Left ventricle myocardium superior (tissue), 1 donor: ENCODE results near the gene ASCC1. TPM values are rescaled to one million over a fixed set of nuclear protein-coding genes. Genes with fewer than 3 reads are reported as not detected.
"Not testable (repeated sequence)": the region's sequence is repeated elsewhere in the genome, so short reads cannot be mapped to it uniquely, and the experiment has no call there.

ENCODE experiments used
- ATAC-seq: fragments of 200-7000 bp; cut with Tn5 transposase; one replicate; pipeline ENCODE4 v1.9.1; 2020; ENCODE audit warnings: mild to moderate bottlenecking, moderate library complexity
- DNase-seq: peaks from one replicate; pipeline ENCODE4 v3.0.0-alpha.2; 2020
- intact Hi-C: fragments of 100-400 bp; cut with micrococcal nuclease; formaldehyde crosslinking; loops from one replicate; pipeline ENCODE4 v1.11.0; 2022
- total RNA-seq: library from RNA; stranded (reverse); fragmentation: NEBNext Ultra II Directional; extraction: Animal tissue kit (Norgen Biotek cat#: 25700); gene quantifications from one replicate; pipeline ENCODE4 v1.2.1, GENCODE V29; 2021
- donor health status: DM: no; HTN: yes; CAD: no; lungs with severe emphysema.

ASCC1 gene
- total RNA-seq, 1 donor from 2014 or later = 34.7 TPM

DNA sequence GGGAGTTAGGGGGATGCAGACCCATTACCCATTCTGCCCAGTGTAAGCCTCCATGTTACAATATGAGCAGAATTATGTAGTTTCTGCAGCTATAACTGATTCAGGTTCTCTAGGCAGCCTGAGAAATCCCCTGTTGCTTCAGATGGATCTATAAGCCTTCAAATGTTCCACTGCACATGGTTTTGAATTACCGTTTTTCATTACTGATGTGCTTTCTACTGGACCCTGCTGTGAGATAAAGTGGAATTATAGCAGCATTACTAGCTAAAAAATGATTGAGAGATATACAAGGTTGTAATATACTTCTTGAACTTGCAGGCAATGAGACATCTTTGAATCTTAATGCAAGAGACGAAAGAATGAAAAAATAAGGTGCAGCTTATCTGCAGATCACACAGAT lies 38.6 kb downstream of the ASCC1 start:
- intact Hi-C loops = no loop called here
- ATAC-seq = no peak

DNA sequence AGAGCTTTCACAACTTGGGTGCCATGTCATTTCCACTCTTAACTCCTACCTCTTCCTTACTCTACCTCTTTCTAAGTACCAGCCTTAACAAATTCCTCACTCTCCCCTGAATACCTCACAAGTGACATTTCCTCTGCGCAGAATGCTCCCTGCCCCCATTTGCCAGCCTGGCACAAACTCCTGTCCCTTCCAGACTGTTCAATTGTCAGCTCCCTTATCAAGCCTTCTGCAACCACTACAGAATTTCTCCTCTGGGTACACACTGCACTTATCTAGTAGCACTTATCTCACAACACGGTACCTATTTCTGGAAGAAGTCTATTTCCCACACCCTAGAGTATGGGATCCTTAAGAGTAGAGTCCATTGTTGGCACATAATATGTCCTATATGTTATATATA lies 39.4 kb downstream of the ASCC1 start:
- intact Hi-C loops = no loop called here
- peak; percentile 93 for ATAC-seq
- peak; percentile 61 for DNase-seq

More for the DNA sequence above, 38.6 kb downstream of the ASCC1 start:
- DNase-seq = no peak

DNA sequence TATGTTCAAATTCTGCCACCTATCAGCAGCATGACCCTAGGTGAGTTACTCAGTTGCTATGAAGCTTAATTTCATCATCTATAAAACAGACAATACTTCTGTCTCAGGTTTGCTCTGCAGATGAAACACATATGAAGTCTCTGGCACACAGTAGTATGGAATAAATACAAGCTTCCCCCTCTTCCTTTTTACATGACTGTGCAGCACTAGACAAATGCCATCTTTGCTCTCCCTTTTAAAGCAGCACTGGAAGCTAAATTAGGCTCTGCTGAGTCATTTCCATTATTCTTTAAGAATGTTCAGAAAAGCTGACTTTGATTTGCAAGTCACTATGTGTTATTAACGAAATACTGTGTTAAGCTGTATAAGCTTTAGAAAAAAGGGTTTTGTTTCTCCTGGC lies 40.9 kb downstream of the ASCC1 start:
- DNase-seq (no peak), ATAC-seq (no peak)
- intact Hi-C loops = no loop called here

DNA sequence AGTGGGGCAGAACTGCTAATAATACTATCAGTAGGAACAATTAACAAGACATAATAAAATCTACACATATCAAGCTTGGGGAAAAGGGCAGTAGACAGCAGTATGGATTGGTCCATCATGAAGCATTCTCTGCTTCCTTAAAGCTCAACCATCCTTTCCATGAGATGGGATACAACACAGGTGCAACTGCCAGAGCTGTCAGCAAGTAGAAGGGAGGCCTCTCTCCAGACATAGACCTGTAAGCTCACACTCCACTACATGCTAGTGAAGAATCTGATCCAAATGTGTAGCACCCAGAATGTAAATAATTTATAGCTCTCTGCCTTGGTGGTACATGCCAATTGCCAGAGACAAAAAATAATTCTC lies 41.8 kb downstream of the ASCC1 start:
- intact Hi-C loops = no loop called here
- DNase-seq (no peak), ATAC-seq (no peak)

DNA sequence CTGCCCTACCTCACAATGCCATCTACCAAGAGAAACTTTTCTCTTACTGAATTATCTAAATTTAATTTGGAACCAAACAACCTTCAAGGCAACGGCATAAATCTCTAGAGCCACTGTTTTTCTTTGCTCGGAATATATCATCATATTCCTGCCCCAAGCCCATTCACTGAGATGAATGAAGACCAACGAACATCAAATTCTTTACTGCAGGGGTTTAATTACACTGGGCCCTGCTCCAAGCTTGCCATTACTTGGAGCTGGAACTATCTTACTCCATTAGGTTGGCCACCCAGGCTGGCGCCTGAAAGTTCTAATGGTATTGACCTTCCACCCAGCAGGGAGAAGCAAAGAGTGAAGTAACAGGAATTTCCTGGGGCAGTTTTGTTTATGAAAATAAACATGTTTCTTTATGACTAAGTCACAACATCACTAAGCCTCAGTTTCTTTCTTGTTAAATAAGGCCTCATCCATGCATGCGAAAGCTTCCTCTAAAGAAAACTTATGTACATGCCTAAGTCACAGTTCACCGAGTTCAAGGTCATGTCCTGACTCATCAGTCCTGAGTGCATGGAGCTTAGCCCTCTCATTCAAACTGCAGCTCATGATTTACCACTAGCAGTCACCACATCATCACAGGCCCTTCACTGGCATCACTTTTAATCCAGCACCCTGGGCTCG lies 42.3 kb downstream of the ASCC1 start:
- ATAC-seq (no peak), DNase-seq (no peak)
- intact Hi-C loops = no loop called here

DNA sequence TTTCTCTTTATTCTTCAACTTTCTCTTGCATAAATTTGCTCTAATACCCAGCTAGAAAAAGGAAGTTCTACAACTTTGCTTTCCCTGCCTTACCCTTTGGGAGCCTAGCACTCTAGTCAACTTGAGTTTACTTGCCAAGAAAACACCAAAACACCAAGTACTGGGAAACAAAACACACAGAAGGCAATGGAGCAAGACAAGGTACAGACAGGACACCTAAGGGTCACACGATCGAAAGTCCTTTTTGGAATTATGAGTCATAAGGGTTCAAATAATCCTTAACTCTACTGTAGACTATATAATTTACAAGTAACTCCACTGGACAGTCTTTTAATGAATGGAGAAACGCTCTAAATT lies 42.8 kb downstream of the ASCC1 start:
- peak; percentile 11 for ATAC-seq
- intact Hi-C loops = no loop called here
- DNase-seq = no peak

DNA sequence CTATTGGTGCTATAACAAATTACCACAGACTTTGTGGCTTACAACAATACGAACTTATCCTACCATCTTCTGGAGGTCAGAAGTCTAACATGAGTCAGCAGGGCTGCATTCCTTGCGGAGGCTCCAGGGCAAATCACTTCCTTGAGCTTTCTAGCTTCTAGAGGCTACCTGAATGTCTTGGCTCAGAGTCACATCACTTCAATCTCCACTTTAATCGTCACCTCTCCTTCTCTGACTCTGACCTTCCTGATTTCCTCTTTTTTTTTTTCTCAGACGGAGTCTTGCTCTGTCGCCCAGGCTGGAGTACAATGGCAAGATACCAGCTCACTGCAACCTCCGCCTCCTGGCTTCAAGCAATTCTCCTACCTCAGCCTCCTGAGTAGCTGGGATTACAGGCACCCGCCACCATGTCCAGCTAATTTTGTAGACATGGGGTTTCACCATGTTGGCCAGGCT lies 44.9 kb downstream of the ASCC1 start:
- ATAC-seq (no peak), DNase-seq (no peak)
- intact Hi-C loops = no loop called here

DNA sequence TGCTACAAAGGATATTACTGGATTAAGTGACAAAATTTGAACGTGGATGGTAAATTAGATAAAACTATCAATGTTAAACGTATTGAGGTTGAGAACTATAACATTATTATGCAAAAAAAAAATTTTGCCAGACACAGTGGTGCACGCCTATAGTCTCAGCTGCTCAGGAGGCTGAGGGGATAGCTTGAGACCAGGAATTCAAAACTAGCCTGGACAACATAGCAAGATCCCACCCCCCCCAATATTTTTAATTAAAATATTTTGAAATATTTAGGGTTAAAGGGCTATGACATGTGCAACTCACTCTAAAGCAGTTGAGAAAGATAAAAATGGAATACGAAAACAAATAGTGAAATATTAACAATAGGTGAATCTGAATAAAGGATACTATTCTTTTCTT lies 45.3 kb downstream of the ASCC1 start:
- DNase-seq (no peak), ATAC-seq (no peak)
- intact Hi-C loops = no loop called here

DNA sequence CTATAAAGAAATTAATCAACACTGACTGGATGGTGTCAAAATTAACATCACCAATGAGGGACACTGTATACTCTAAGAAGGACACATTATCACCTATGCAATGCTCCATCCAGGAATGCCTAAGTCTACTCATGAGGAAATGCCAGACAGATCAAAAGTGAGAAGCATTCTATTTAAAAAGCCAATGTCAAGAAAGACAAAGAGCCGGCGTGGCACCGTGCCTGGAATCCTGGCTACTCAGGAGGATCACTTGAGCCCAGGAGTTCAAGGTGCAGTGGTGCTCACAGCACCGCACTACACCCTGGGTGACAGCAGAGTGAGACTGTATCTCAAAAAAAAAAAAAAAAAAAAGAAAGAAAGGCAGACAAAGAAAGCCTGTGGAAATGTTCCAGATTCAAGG lies 45.8 kb downstream of the ASCC1 start:
- intact Hi-C loops = no loop called here
- DNase-seq (no peak), ATAC-seq (peak; percentile 32)

DNA sequence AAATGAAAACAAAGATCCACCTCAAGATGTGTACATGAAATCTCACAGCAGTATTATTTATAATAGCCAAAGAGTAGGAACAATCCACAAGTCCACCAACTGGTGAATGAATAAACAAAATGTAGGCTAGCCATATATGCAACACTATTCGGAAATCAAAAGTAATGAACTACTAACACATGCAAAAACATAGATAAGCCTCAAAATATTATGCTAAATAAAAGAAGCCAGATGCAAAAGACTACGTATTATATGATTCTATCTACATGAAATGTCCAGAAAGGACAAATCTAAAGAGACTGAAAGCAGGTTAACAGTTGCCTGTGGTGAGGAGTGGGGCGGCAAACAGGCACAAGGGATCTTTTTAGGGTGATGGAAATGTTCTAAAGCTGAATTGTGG lies 49.0 kb downstream of the ASCC1 start:
- DNase-seq (no peak), ATAC-seq (no peak)
- intact Hi-C loops = no loop called here

DNA sequence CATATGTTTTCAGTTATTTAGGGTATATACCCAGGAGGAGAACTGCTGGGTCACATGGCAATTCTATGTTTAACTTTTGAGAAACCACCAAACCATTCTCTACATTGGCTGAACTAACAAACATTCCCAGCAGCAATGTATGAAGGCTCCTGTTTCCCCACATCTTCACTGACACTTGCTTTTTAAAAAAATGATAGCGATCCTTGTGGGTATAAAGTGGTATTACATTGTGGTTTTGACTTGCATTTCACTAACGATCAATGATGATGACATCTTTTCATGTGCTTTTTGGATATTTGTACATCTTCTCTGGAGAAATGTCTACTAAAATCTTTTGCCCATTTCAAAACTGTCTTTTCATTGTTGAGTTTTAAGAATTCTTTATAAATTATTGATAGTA lies 51.5 kb downstream of the ASCC1 start:
- ATAC-seq = no peak
- intact Hi-C loops = no loop called here
- DNase-seq = no peak

DNA sequence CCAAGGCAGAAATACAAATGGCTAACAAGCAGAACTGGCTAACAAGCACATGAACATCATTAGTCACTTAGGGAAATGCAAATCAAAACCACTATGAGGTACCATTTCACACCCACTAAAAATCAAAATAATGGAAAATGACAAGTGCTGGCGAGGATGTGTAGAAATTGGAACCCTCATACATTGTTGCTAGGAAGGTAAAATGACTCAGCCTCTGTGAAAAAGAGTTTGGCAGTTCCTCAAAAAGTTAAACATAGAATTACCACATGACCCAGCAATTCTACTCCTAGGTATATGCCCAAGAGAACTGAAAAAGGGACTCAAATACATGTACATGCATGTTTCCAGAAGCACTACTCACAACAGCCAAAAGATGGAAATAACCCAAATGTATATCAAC lies 53.1 kb downstream of the ASCC1 start:
- intact Hi-C loops = no loop called here
- ATAC-seq = peak; percentile 59

DNA sequence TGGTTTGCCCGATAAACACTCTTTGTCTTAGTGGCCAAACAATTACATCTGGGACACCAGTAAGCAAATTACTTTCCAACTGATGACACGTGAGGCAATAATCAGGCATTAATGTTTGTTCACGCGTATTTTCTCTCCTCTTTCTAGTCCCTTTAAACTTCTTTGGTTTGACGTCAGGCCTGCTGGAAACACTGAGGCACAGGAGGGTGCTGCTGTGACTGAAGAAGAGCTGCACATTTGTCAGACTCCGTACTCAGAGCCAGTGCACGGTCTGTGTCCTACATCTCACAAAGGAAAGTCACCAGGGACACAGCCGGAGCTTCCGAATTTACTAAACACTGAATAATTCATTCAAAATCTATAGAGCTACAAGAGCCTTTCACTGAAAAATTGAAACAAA lies 57.9 kb downstream of the ASCC1 start:
- no peak for DNase-seq
- intact Hi-C loops = no loop called here
- ATAC-seq = no peak

More for the DNA sequence above, 53.1 kb downstream of the ASCC1 start:
- no peak for DNase-seq

DNA sequence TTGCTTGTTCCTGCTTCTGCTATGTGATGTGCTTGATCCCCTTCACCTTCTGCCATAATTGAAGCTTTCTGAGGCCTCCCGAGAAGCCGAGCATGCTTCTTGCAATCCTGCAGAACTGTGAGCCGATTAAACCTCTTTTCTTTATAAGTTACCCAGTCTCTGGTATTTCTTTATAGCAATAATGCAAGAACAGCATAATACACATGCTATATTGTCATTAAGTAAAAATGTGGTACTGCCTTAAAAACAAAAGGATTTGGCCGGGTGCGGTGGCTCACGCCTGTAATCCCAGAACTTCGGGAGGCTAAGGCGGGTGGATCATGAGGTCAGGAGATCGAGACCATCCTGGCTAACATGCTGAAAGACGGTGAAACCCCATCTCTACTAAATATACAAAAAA lies 59.9 kb downstream of the ASCC1 start:
- DNase-seq = no peak
- no peak for ATAC-seq
- intact Hi-C loops = no loop called here

DNA sequence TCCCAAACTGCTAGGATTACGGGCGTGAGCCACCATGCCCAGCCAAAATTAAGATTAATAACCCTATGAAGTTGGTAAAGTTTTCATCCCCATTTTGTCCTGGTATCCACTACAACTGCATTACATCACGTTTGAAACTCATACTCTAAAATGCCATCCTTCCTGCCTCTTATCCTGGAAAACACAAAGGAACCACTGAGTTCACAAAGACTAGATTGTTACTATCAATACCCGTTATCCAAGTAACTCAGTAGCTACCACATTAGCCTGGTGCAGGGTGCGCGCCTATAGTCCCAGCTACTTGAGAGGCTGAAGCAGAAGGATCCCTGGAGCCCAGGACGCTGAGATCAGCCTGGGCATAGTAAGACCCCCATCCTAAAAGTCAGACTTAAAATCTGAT lies 63.8 kb downstream of the ASCC1 start:
- DNase-seq (no peak), ATAC-seq (no peak)
- intact Hi-C loops = no loop called here

DNA sequence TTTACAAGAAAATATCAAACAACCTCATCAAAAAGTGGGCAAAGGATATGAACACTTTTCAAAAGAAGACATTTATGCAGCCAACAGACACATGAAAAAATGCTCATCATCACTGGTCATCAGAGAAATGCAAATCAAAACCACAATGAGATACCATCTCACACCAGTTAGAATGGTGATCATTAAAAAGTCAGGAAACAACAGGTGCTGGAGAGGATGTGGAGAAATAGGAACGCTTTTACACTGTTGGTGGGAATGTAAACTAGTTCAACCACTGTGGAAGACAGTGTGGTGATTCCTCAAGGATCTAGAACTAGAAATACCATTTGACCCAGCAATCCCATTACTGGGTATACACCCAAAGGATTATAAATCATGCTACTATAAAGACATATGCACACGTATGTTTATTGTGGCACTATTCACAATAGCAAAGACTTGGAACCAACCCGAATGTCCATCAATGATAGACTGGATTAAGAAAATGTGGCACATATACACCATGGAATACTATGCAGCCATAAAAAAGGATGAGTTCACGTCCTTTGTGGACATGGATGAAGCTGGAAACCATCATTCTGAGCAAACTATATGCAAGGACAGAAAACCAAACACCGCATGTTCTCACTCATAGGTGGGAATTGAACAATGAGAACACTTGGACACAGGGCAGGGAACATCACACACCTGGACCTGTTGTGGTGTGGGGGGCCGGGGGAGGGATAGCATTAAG lies 65.2 kb downstream of the ASCC1 start:
- ATAC-seq, intact Hi-C loops, DNase-seq: not testable (repeated sequence)

DNA sequence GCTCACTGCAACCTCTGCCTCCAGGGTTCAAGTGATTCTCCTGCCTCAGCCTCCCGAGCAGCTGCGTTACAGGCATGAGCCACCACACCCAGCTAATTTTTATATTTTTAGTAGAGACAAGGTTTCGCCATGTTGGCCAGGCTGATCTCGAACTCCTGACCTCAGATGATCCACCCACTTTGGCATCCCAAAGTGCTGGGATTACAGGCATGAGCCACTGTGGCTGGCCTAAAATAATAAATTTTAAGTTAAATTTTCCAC lies 68.8 kb downstream of the ASCC1 start:
- DNase-seq, ATAC-seq, intact Hi-C loops: not testable (repeated sequence)

DNA sequence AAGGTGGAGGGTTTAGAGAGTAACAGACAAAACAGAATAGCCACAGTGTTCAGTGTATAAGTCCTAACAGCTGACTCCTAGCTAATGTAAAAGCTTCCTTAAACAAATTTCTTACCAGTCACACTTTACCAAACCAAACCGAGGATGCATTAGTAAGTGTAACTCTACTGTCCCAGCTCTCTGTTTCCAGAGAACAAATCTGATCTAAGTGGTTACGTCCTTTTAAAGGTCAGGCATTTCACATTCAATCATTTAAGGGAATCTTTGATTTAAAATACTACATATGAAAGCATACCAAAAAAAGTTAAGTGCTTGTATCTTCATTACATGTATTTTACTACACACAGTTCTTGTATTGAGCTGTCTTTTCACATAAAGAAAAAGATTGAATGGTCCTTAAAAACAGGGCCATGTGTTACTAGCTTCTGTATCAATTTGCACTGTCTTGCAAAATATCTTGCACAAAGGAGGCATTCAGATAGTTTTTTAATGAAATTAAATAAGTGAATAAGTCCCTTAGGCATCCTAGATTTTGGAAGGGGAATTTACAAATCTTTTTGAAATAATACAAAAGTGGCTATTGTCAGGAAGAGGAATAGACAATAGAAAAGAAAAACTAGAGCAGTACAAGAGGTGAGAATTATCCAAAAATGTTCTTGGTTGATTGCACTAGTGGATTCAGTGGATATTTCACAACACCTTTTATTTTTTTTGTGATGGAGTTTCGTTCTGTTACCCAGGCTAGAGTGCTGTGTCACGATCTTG lies 69.3 kb downstream of the ASCC1 start:
- intact Hi-C loops = no loop called here
- ATAC-seq (peak; percentile 29), DNase-seq (no peak)

DNA sequence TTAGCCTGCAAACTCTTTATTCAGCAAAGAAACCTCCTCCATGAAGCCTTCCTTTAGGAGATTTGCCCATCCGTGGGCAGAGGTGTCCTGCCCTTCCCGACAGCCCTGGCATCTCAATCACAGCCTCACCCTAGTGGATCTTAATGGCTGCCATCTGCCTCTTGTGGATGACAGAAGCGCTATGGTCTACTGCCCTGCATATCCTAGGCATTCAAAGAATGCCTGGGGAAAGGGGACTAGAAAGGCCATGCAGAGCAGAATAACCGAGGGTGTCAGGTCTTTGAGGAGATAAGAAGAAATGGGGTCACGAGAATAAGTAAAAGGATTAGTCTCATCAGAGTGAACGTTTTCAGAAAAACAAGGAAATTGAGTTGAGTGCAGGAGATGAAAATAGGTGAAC lies 70.0 kb downstream of the ASCC1 start:
- intact Hi-C loops = no loop called here
- ATAC-seq = no peak
- DNase-seq = no peak

DNA sequence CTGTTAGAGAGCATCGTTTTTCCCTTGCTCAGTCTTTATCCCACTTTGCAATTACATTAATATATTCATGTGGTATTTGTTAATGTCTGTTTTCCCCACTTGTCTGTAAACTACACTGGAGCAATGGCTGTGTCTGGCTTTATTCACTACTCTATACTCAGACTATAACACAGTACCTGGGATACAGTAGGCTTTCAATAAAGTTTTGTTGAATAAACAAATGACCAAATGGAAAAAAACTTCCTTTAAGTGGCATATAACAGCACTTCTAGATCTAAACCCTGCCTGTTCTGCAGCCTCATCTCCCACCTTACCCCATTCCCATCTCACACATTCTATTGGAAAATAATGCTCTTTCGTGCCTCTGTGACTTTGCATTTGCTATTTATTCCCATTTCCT lies 70.4 kb downstream of the ASCC1 start:
- ATAC-seq (no peak), DNase-seq (no peak)
- intact Hi-C loops = no loop called here

DNA sequence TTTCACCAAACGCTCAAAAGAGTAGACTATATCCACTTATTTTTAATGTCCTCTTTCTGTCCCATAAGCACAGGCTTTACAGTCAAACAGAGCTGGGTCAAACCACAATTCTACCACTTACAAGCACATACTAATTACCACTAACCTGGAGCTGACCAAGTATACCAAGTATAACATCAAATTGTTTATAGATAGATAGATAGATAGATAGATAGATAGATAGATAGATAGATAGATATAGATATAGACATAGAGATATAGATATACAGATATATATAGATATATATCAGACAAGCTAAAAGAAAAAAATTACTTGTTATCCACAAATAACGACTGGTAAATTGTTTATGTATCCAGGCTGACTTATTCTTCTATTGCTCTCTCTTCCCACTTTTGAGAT lies 75.2 kb downstream of the ASCC1 start:
- intact Hi-C loops = no loop called here
- DNase-seq (no peak), ATAC-seq (no peak)
